GM19372 (cell line): Measurements from ENCODE around the gene MEMO1.
"Not testable (repeated sequence)": the region's sequence is repeated elsewhere in the genome, so short reads cannot be mapped to it uniquely, and the experiment has no call there.

Source experiments
- ATAC-seq: cut with Tn5 transposase; IDR thresholded peaks from one replicate; pipeline ENCODE4 v1.9.1; 2021; ENCODE audit warnings: mild to moderate bottlenecking, low read depth, moderate library complexity; ENCODE audit not compliant: unreplicated experiment

MEMO1 gene

GRCh38 chr2:31922542-31923408 lies 88.0 kb downstream of the MEMO1 start:
- no peak for ATAC-seq

- no peak for ATAC-seq
Observed at GRCh38 chr2:31920962-31921361, 89.8 kb downstream of the MEMO1 start.

DNA sequence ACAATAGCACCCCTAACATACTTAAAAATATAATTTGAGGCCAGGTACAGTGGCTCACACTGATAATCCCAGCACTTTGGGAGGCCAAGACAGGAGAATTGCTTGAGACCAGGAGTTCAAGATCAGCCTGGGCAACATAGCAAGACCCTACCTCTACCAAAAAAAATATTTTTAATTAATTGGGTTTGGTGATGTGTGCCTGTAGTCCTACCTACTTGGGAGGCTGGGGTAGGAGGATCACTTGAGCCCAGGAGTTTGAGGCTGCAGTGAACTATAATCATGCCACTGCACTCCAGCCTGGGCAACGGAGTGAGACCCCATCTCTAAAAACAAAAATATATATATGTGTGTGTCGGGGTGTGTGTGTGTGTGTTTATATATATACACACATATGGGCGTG lies 91.3 kb downstream of the MEMO1 start:
- ATAC-seq = no peak

DNA sequence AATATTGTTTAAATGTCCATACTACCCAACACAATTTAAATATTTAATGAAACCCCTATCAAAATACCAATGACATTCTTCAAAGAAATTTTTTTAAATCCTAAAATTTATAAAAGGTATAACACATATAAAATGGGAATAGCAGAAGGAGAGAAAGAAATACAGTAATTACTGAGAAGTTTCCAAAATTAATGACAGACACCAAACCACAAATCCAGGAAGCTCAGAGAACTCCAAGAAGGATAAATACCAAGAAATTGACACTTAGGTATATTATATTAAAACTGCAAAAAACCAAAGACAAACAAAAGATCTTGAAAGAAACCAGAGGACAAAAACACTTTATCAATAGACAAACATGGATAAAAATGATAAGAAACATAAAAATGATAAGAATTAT lies 101.1 kb downstream of the MEMO1 start:
- ATAC-seq = no peak

DNA sequence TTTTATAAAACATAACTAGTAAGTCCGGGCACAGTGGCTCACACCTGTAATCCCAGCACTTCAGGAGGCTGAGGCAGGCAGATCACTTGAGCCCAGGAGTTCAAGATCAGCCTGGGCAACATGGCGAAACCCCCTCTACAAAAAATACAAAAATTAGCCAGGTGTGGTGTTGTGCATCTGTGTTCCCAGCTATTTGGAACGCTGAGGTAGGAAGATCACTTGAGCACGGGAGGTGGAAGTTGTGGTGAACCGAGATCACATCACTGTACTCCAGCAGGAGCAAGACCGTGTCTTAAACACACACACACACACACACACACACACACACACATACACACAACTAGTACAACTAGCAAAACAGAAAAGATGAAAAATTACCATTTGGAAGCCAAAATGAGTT lies 103.3 kb downstream of the MEMO1 start:
- not testable (repeated sequence) for ATAC-seq

DNA sequence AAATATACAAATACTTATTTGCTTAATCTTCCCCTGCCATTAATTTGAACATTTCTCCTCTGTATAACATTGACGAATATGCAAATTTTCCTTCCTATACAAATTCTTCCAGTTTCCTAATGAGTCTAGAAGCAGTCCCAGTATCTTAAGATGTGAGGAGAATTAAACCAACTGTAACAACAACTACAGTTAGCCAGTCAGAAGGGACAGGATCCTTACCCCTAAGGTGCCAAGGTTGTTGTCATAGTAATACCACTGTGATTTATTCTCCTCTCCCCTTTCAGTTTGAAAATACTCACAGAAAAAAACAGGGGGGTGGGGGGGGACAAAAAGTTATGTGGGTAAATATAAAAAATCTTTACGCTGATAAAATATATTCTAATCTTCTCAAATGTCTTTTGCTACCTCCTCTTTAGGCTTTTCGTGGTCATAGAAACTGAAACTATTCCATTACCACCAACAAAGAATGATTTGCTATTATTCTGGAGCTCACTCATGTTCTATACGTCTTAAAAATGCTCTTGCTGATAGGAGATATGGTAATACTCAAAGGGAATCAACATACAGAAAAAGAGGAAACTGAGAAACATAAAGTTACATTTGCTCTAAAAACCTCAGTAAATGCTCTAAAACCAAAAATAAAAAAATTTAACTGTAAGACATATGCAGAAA lies 107.6 kb downstream of the MEMO1 start:
- ATAC-seq = no peak

DNA sequence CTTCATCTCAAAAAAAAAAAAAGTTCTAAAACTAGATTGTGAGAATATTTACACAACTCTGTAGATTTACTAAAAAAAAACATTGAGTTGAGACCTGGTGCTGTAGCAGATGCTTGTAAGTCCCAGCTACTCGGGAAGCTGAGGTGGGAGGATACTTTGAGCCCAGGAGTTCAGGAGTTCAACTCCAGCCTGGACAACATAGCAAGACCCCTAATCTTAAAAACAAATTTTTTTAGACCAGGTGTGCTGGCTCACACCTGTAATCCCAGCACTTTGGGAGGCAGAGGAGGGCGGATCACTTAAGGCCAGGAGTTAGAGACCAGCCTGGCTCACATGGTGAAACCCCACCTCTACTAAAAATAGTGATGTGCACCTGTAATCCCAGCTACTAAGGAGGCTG lies 108.9 kb downstream of the MEMO1 start:
- ATAC-seq = no peak

DNA sequence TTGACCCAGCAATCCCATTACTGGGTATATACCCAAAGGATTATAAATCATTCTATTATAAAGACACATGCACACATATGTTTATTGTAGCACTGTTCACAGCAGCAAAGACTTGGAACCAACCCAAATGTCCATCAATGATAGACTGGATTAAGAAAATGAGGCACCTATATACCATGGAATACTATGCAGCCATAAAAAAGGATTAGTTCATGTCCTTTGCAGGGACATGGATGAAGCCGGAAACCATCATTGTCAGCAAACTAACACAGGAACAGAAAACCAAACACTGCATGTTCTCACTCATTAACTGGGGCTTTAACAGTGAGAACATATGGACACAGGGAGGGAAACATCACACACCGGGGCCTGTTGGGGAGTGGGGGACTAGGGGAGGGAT lies 110.7 kb downstream of the MEMO1 start:
- ATAC-seq = not testable (repeated sequence)

DNA sequence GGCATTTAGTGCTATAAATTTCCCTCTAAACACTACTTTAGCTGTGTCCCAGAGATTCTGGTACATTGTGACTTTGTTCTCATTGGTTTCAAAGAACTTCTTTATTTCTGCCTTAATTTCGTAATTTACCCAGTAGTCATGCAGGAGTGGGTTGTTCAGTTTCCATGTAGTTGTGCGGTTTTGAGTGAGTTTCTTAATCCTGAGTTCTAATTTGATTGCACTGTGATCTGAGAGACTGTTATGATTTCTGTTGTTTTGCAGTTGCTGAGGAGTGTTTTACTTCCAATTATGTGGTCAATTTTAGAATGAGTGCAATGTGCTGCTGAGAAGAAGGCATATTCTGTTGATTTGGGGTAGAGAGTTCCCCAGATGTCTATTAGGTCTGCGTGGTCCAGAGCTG lies 112.5 kb downstream of the MEMO1 start:
- not testable (repeated sequence) for ATAC-seq

GRCh38 chr2:31897340-31897739 lies 113.5 kb downstream of the MEMO1 start:
- not testable (repeated sequence) for ATAC-seq

DNA sequence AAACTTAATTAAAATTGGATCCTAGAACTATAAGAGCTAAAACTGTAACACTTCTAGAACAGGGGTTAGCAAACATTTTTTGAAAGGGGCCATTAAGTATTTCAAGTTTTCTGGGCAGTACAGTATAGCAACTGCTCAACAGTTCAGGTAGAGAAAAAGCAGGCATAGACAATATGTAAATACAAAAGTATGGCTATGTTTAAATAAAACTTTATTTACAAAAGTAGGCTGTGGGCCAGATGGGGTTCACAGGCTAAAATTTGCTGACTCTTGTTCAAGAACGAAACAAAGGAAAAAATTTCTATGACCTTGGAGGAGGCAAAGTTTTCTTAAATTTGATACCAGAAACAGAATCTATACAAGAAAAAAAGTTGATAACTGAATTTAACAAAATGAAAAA lies 114.5 kb downstream of the MEMO1 start:
- no peak for ATAC-seq

GRCh38 chr2:31894656-31895055 lies 116.2 kb downstream of the MEMO1 start:
- no peak for ATAC-seq

DNA sequence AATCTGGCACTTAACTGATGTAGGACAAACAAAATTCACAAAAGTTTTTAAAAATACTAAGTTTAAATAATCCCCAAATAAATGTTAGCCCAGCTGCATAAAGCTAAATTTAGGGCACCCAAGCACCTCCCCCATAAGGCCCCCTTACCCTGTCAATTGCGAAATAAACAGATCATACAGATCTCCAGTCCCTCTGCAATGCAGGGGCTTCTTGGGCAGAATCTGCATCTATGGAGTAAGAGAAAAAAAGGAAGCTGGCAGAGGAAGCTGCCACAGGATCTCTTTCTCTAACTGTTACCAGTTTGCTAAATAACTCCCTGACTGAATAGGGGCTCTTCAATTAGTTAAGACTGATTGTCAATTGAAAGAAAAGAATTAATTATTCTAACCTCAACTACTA lies 117.7 kb downstream of the MEMO1 start:
- no peak for ATAC-seq

GRCh38 chr2:31889044-31889443 lies 121.8 kb downstream of the MEMO1 start:
- ATAC-seq = no peak

GRCh38 chr2:31888550-31888949 lies 122.3 kb downstream of the MEMO1 start:
- no peak for ATAC-seq

GRCh38 chr2:31886700-31887099 lies 124.1 kb downstream of the MEMO1 start:
- no peak for ATAC-seq

DNA sequence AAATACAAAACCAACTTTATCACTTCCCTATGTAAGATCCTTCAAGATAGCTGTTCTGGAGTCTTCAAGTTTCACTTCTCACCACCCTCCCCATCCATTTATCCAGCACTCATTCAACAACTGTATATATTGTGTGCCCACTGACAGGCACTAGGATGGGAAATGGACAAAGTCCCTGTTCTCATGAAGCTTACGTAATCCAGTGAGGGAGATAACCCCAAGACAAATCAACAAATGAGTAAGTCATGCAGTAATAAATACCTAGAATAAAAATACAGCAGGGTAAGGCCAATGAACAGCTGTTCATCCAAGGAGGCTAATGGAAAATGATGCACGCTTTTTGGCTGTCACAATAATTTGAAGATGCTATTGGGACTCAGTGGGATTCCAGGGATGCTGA lies 133.8 kb downstream of the MEMO1 start:
- no peak for ATAC-seq

DNA sequence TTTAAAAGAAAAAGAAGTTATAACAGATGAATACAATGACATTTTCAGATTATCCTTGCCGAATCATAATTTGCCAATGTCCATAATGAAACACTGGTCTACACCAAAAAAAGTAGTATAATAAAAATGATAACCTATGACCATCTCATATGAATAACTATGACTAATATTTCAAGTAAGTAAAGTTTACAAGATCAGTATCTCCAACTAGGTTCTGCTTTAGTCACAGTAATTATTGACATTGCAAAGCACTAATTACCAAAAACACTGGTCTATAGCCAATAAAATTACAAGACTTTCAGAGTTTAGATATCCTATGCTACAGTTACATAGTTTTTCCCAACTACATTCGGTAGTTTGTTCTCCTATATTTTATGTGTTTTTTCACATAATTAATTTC lies 136.7 kb downstream of the MEMO1 start:
- no peak for ATAC-seq

GRCh38 chr2:31865215-31865614 lies 145.6 kb downstream of the MEMO1 start:
- no peak for ATAC-seq

- no peak for ATAC-seq
Observed at GRCh38 chr2:31863867-31864266, 146.9 kb downstream of the MEMO1 start.

GRCh38 chr2:31863015-31863656 lies 147.7 kb downstream of the MEMO1 start:
- not testable (repeated sequence) for ATAC-seq
